Germinal center (tissue), 1 donor: ENCODE measurements around the gene ZBED3.
A peak's percentile ranks its signal among the peaks of the same experiment; 100 is the strongest.

Source experiments
- DNase-seq: peaks from one replicate; pipeline ENCODE4 v3.0.0; 2012; ENCODE audit warnings: mixed read lengths, low spot score

Gene ZBED3

DNA sequence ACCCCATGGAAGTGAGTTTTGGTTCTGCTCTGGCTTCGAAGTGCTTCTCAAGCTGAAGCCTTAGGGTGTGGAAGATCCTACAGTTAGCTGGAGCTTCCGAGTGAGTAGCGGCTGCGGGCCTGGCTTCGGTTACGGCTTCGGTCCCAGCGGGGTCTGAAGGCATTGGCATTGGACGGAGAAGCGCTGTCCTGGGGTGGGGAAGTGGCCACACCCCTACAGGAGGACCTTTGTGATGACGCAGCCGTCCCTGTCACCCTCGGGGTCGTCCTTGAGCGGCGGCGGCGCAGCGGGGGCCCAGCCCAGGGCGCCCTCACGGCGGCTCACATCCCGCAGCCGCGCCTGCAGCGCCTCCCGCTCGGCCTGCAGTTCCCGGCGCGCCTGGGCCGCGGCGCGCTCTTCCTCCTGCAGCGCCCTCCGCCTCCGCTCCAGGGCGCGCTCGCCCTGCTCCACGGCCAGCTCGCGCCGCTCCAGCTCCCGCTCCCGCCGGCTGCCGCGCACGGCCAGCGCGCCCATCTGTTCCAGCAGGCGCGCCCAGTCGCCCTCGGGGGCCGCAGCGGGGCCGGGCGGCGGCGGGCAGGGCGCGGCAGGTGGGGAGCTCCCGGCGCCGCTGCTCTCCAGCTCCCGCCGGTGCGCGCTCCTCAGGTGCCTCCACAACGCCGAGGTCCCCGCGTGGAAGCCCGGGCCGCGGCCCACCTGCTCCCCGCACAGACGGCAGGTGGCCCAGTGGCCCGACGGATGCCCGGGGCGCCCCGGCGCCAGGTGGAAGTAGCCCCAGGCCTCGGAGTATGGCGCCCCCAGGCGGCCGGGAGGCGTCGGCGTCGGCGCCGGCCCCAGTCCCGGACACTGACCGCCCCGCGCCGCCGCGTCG, 9.9 kb downstream of the ZBED3 start:
- DNase-seq: peak; percentile 79

DNA sequence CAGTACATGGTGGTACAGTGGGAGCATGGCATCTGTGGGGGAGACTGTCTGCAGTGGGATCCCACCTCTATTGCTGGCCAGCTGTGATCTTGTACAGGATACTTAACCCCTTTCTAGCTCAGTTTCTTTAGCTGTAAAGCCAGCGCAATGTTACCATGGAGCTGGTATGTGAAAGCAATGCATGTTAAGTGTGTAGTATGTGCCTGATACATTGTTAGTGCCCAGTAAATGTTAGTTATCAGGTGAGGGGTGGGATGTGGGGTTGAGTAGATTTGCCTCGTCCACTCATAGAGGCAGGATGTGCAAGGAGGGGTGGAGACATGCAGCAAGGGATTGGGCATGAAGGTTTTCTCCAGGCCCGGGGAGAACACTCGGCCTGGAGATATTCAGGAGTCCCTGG, 12.3 kb downstream of the ZBED3 start:
- no peak for DNase-seq

DNA sequence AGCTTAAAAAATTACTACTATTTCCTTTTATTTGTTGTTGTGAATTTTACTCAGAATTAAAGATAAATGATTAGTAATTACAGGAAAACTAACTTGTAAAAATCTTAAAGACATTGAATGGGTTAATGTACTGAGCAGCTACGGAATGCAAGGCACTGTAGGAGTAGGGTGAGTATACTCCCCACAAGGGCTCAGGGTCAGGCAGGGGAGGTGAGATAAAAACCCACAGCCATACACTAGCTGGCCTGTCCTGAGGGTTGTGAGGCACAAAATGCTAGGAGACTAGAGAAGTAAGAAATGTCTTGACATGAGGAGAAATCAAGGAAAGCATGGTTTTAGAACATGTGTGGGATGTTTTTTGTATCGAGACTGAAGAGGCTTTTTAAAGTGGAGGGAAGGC, 13.4 kb downstream of the ZBED3 start:
- DNase-seq: no peak

DNA sequence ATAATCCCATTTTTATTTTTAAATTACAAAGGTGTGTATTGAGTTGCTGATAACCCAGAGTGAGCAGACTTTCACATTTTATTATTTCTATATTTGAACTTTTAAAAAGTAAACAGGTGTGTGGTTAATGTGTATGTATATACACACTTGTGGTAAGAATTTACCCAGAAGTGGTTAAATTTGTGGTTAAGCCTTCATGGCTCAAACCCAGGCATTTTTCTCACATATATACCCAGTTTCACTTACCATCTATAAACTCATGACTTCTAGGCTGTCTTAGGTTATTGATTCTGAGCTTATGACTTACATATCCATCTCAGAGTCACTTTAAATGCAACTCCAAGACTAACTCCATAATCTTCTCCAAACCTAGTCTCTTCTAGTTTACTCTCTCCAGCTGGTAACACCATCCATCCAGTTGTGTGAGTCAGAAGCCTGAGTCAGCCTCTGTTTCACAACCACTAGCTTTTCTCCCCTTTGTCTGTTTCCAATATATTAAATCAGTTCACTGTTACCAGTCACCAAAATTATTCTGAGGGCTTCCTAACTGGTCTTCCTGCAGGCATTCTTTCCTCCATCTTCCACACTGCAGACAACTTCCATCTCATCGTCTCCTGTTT, 20.2 kb downstream of the ZBED3 start:
- DNase-seq: no peak

DNA sequence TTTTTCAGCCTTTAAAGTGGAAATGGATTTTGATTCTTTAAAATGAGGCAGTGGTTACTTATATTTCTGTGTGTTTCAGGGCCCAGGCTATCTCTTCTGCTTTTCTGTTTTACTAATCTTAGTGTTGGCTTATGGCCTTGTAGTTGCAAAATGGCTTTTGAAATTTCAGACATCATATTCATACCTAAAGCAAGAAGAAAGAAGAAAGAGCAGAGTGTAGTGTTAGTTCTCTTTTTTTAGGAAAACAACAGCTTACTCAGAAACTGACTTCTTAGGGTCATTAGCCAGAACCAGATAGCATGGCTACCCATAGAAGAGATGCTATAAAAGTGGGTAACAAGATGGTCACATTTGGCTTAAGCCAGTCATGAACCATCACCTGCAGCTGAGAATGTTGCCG, 20.9 kb downstream of the ZBED3 start:
- no peak for DNase-seq

DNA sequence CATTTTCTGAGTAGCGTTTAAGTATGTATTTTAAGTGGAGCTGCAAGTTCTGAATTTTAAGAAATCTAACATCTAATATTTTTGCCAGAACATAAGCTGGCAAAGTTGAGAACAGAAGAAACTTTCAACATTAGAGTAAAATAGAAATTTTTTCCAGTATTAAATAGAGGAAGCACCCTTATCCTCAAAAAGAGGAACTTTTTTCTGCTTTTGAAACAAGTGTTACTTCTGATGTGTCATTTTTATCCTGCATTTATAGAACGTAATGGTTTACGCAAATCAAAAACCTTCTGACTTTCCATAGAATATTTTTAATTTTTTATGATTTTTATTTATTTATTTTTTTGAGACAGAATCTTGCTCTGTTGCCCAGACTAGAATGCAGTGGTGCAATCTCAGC, 21.8 kb downstream of the ZBED3 start:
- DNase-seq: no peak

DNA sequence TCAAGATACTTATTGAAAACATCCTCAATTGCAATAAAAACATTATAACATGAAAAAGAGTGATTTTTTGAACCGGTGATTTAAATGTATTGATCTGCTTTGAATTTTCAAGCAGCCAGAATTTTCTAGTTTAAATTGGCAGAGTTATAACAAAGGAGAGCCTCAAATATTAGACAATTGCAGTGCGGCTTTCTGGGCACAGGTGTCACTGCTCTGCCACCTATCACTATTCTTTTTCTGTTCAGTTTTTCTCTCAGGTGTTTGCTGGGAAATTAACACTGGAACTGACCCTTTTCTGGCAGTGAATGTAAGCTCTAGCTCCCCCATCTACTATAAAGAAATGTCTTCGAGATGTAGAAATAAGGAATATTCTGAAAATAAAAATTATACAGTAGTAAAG, 23.0 kb downstream of the ZBED3 start:
- no peak for DNase-seq

DNA sequence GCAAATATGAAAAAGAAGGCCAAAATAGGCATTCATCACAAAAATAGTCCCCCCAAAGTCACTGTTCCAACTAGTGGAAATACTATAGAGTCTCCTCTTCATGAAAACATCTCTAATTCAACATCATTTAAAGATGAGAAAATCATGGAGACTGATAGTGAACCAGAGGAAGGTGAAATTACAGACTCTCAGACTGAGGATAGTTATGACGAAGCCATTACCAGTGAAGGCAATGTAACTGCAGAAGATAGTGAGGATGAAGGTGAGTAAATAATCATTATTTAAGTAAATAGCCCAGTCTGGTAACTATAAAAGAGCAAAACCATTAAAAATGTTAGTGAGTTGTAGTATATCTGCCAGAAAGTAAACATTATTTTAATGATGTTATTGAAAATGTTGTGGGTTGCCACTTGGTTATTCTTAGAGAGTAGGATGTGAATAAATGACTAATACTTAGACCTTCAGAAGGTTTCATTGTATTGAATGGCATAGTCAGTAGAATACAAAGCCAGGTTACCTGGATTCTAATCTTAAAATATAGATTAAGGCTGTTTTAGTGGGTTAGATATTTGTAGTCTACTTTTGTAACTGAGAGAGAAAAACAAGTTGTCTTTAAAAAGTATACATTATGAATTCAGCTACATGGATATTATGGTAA, 40.5 kb downstream of the ZBED3 start:
- DNase-seq: no peak

DNA sequence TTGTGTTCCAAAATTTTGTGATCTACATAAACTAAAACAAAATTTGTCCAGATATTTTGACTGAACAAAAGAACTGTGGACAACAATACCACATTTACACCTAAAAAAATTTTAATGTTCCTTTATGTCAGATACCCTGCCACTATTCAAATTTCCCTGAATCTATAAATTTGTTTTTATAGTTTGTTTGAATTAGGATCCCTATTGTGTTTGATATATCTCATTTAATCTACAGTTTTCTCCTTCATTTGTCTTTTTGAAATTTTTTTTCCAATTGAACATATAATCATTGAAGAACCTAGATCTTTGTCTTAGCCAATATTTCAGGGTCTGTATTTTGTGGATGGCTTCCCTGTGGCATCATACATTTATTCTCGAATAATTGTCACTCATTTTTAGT, 51.1 kb downstream of the ZBED3 start:
- no peak for DNase-seq

DNA sequence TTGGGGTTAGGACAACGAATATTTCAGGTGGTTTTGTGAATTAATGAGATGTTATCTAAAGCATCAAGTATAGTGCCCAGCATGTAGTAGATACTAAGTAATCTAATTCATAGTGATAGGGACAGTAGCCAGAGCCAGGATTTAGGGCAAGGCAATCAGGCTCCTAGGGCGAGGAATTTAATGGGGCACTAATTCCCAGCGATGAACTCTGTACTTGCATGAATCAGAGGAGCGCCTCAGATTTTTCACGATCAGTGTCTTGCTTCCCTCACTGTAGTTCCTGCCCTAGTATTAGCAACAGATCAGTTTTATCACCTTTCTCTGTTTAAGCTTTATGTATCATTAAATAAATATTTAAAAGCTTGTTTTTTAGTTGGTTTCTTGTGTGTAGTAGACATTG, 53.7 kb downstream of the ZBED3 start:
- DNase-seq: no peak

DNA sequence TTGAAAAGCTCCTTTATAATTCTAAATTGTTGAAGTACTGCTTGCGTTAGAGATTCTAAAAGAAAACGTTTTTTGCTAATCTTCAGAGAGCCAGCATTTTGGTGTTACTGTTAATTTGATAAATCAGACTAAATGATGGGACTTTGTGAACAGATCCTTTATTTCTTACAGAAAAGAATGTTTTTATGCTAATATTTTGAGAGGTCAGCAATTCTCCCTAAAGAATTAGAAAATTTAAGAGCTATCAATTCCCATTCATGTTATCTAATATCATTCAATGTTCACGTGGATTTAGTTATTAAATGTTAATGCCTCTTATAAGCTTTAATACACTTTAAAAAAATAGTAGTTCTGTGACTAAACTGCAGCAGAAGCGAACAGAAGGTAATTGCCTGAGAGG, 54.5 kb downstream of the ZBED3 start:
- no peak for DNase-seq

DNA sequence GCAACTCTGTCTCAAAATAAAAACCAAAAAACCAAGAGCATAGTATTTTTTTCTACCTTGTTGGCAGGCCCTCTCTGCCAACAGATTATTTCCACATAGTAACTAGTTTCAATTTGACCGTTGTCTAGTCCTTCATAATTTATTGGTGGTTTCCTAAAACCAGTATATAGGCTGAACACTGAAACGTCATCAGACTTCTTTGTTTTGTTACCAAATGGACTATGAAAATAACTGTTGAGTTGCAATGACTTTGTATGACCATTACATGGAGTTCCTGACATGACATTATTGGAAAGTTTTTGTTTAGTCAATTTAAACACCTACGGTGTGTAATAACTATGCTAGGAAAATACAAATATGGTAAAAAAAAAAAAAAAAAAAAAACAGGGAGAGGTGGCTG, 55.2 kb downstream of the ZBED3 start:
- DNase-seq: no peak

DNA sequence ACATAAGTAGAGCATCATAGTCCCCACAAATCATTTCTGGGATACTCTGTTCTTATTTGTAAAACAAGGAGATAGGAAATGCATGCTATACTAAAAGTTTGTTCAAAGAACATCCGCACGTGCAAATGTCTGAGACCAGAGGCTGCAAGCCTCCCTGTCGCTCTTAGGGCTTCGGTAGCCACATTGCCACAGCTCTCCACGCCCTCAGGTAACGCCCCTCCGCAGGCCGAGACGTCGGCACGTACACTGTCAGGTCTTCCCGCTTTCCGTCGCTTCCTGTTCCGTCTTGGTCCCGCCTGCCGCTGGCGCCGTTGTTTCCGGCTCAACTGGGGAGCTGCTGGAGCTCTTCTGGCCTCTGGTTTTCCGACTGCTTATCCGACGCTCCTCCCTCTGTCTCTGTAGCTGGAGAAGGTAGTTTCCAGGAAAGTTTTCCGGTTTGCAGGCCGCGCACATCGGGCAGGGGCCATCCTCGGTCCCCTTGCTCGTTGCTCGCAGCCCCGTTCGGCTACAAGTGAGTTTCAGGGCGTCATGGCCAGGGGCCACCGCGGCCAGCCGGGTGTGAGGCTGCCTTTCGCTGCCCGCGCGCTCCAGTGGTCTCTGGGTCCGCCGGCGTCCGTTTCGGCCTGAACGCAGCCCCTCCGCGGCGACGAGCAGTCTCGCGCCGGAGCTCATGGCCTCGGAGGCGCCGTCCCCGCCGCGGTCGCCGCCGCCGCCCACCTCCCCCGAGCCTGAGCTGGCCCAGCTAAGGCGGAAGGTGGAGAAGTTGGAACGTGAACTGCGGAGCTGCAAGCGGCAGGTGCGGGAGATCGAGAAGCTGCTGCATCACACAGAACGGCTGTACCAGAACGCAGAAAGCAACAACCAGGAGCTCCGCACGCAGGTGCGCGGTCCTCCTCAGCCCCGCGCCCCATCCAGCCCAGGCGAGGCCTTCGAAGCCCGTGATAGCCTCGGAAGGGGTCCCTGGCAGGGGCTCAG, 56.7 kb downstream of the ZBED3 start, which contains the start of gene AGGF1:
AGGF1 (plus strand) TSS at position 308 of the 975 bp plus-strand sequence; CDS start at position 671, 363 bp downstream.
- DNase-seq: peak; percentile 86

DNA sequence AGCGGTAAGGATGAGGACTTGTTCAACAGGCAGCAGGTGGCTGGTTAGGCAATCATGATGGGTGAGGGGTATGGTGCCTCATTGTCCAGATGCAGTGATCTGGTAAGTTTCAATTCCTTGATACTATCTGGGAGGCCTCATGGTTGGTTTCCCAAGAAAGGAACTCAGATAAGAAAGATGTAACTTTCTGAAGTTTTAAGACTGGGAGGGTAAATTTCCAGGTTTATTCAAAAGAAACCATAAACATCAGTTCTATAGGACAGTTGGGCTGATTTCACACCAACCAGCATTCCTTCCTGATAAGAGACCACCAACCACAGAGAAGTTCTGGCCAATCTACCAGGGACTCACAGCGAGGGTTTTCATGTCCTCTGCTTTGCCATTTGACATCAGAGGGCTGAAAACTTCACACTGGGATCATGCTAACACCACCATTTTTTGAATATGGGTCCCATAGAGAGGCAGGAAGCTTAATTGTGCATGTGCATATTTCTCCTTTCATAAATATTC, 57.7 kb downstream of the ZBED3 start:
- DNase-seq: no peak

DNA sequence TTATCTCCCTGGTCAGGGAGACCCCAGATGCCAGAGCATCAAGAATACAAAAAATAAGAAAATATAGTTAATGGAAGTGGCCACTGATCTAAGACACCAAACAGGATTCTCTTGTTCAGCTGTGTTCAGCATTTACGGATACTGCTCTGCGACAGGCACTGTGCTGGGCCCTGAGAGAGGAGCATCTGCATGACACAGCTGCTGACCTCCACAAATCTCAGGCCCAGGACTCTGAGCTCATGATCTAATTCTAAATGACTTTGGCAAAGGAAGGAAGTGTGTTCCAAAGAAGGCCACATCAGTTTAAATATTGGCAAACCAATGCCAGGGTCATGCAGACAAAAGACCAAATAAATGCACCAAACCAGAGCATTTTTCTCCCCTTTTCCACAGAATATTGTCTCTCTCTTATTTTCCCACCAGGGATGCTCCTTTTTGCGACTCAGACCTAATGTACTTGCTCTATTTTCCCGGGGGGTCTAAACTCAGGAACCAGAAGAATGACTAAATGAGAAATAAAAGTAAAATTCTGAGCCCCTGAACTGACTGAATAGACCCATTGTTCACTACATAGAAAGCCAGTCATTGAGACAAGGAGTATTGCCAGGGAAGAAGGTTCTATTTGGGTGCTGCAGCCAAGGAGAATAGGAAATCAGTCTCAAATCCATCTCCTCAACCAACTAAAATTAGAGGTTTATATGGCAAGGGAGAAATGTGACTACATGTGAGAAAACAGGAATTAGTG, 58.3 kb downstream of the ZBED3 start:
- DNase-seq: no peak

DNA sequence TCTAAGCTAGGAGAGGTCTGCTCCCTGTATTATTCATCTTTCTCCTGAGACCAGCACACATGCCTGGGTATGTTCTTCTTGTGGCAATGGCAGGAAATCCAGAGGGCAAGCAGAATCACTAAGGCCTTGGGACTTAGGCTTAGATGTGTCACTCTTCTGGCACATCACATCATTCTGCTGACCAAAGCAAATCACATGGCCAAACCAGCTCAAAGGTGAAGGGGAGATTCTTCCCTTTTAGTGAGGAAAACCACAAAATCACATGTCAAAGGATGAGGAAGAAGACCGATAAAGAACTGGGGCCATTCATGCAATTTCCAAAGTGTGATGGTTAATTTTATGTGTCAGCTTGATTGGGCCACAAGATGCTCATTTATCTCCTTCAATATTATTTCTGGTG, 62.6 kb downstream of the ZBED3 start:
- no peak for DNase-seq

DNA sequence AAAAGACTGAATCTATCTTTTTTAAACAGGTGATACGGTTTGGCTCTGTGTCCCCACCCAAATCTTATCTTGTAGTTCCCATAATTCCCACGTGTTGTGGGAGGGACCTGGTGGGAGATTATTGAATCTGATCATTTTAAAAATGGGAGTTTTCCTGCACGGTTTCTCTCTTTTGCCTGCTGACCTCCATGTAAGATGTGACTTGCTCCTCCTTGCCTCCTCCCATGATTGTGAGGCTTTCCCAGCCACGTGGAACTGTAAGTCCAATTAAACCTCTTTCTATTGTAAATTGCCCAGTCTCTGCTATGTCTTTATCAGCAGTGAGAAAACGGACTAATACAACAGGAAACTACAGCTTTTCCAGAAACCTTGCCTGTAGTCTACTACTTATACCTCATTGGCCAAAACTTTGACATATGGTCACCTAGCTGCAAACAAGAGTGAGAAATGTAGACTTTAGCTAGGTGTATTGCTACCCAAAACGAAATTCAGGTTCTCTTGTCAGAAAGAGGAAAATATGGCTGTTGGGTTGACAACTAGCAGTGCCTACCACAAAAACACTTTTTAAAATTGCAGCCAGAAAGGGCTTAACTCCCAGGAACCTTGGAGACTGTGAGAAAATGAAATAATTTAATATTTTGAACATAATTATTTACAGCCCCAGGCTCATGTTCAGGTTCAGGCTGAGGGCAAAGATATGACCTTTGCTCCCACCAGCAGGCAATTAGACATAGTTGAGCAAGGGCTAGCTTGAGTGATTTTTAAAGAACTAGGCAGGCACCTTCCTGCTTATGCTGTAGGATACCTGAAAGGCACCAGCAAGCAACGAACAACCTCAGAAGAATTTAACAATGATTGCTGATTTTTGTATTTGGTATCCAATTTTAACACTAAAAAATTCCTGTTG, 64.3 kb downstream of the ZBED3 start:
- DNase-seq: no peak
